ENCODE results near the gene MAPKAPK3. TPM values are rescaled to one million over a fixed set of nuclear protein-coding genes. Genes with fewer than 3 reads are reported as not detected.

The MAPKAPK3 gene
- polyA plus RNA-seq, 1 donor from 2014 or later = 4.3 TPM

GRCh38 chr3:50574444-50574831 lies 42.5 kb upstream of the MAPKAPK3 start:
- H3K9ac ChIP-seq (ENCODE audit: low read length) = no peak overlapping the region
- no peaks in the 10 kb centered on the region for H4K20me1 ChIP-seq (ENCODE audit: insufficient read depth)
- no peaks in the 10 kb centered on the region for H3K27me3 ChIP-seq (ENCODE audit: insufficient read depth, low read depth, low read length)
- no peaks in the 10 kb centered on the region for H3K9me3 ChIP-seq (ENCODE audit: low read length)
- H3K4me2 ChIP-seq (ENCODE audit: low read length) = no peak overlapping the region
- no peak overlapping the region for H2AFZ ChIP-seq (ENCODE audit: low read depth, low read length)
- TF ChIP-seq SMC3 (conservative IDR thresholded peaks at IDR 0.05; ENCODE audit: poor library complexity) (no peak), CTCF (IDR thresholded peaks at IDR 0.05; ENCODE audit: poor library complexity, severe bottlenecking) (no peak), EP300 (conservative IDR thresholded peaks at IDR 0.05; ENCODE audit: poor library complexity, severe bottlenecking) (no peak), POLR2AphosphoS5 (IDR thresholded peaks at IDR 0.05) (no peak), MXI1 (conservative IDR thresholded peaks at IDR 0.05; ENCODE audit: poor library complexity, severe bottlenecking) (no peak), EZH2 (IDR thresholded peaks at IDR 0.05; ENCODE audit: borderline replicate concordance, insufficient read depth, low read length, poor library complexity, severe bottlenecking) (no peak), TAF1 (IDR thresholded peaks at IDR 0.05; ENCODE audit: low read depth) (no peak), RAD21 (conservative IDR thresholded peaks at IDR 0.05) (no peak)
- TF ChIP-seq, protein P1, sequence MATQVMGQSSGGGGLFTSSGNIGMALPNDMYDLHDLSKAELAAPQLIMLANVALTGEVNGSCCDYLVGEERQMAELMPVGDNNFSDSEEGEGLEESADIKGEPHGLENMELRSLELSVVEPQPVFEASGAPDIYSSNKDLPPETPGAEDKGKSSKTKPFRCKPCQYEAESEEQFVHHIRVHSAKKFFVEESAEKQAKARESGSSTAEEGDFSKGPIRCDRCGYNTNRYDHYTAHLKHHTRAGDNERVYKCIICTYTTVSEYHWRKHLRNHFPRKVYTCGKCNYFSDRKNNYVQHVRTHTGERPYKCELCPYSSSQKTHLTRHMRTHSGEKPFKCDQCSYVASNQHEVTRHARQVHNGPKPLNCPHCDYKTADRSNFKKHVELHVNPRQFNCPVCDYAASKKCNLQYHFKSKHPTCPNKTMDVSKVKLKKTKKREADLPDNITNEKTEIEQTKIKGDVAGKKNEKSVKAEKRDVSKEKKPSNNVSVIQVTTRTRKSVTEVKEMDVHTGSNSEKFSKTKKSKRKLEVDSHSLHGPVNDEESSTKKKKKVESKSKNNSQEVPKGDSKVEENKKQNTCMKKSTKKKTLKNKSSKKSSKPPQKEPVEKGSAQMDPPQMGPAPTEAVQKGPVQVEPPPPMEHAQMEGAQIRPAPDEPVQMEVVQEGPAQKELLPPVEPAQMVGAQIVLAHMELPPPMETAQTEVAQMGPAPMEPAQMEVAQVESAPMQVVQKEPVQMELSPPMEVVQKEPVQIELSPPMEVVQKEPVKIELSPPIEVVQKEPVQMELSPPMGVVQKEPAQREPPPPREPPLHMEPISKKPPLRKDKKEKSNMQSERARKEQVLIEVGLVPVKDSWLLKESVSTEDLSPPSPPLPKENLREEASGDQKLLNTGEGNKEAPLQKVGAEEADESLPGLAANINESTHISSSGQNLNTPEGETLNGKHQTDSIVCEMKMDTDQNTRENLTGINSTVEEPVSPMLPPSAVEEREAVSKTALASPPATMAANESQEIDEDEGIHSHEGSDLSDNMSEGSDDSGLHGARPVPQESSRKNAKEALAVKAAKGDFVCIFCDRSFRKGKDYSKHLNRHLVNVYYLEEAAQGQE (IDR thresholded peaks at IDR 0.05; ENCODE audit: borderline replicate concordance) = no peak
- no peaks in the 10 kb centered on the region for H3K36me3 ChIP-seq (ENCODE audit: insufficient read depth, low read length)
- no peaks in the 10 kb centered on the region for H3K9me2 ChIP-seq (ENCODE audit: insufficient read depth, low read length)
- H3K4me3 ChIP-seq (ENCODE audit: low read length) = no peak overlapping the region
- H3F3A ChIP-seq (ENCODE audit: insufficient read depth, low read length, poor library complexity, severe bottlenecking) = no peaks in the 10 kb centered on the region
- H3K27ac ChIP-seq (ENCODE audit: low read length) = no peak overlapping the region
- no peaks in the 10 kb centered on the region for H3K79me2 ChIP-seq (replicated peaks; ENCODE audit: insufficient read depth, low read length)

- TF ChIP-seq, protein P1 (IDR thresholded peaks at IDR 0.05; ENCODE audit: borderline replicate concordance) = no peak
- no peak for TF ChIP-seq RAD21 (conservative IDR thresholded peaks at IDR 0.05)
- no peak for TF ChIP-seq POLR2AphosphoS5 (IDR thresholded peaks at IDR 0.05)
- no peak for TF ChIP-seq SMC3 (conservative IDR thresholded peaks at IDR 0.05; ENCODE audit: poor library complexity)
- TF ChIP-seq EZH2 (IDR thresholded peaks at IDR 0.05; ENCODE audit: borderline replicate concordance, insufficient read depth, low read length, poor library complexity, severe bottlenecking) = no peak
- no peak for TF ChIP-seq MXI1 (conservative IDR thresholded peaks at IDR 0.05; ENCODE audit: poor library complexity, severe bottlenecking)
- TF ChIP-seq EP300 (conservative IDR thresholded peaks at IDR 0.05; ENCODE audit: poor library complexity, severe bottlenecking) = no peak
- TF ChIP-seq TAF1 (IDR thresholded peaks at IDR 0.05; ENCODE audit: low read depth) = no peak
- no peak for TF ChIP-seq CTCF (IDR thresholded peaks at IDR 0.05; ENCODE audit: poor library complexity, severe bottlenecking)
- Histone ChIP-seq H3K4me2 (ENCODE audit: low read length) (no peak overlapping the region), H3K4me3 (ENCODE audit: low read length) (no peak overlapping the region), H3K9ac (ENCODE audit: low read length) (no peak overlapping the region), H3K27ac (ENCODE audit: low read length) (no peak overlapping the region), H4K20me1 (ENCODE audit: insufficient read depth) (no peaks in the 10 kb centered on the region), H3K79me2 (replicated peaks; ENCODE audit: insufficient read depth, low read length) (no peaks in the 10 kb centered on the region), H2AFZ (ENCODE audit: low read depth, low read length) (no peak overlapping the region), H3K9me3 (ENCODE audit: low read length) (no peaks in the 10 kb centered on the region), H3K9me2 (ENCODE audit: insufficient read depth, low read length) (no peaks in the 10 kb centered on the region), H3F3A (ENCODE audit: insufficient read depth, low read length, poor library complexity, severe bottlenecking) (no peaks in the 10 kb centered on the region), H3K27me3 (ENCODE audit: insufficient read depth, low read depth, low read length) (no peaks in the 10 kb centered on the region), H3K36me3 (ENCODE audit: insufficient read depth, low read length) (no peaks in the 10 kb centered on the region)
These were observed 41.6 kb upstream of the MAPKAPK3 start for GRCh38 chr3:50575372-50575771.
